ENCODE results near the gene PDZD2.

DNA sequence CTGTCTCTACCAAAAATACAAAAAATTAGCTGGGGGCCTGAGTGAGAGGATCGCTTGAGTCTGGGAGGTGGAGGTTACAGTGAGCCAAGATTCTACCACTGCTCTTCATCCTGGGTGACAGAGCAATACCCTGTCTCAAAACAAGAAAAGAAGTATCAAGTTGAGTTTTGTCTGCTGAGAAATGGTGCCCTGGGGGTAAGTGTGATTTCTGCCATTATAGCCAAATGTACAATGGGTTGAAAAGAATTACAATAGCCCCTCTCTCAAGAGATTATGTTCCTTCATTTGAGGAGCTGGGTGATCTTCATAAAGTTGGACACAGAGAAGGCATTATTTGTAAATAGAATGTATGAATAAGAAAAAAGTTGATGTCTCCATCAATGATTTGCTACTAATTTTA lies 345.8 kb downstream of the PDZD2 start:
- TF ChIP-seq, protein P1, sequence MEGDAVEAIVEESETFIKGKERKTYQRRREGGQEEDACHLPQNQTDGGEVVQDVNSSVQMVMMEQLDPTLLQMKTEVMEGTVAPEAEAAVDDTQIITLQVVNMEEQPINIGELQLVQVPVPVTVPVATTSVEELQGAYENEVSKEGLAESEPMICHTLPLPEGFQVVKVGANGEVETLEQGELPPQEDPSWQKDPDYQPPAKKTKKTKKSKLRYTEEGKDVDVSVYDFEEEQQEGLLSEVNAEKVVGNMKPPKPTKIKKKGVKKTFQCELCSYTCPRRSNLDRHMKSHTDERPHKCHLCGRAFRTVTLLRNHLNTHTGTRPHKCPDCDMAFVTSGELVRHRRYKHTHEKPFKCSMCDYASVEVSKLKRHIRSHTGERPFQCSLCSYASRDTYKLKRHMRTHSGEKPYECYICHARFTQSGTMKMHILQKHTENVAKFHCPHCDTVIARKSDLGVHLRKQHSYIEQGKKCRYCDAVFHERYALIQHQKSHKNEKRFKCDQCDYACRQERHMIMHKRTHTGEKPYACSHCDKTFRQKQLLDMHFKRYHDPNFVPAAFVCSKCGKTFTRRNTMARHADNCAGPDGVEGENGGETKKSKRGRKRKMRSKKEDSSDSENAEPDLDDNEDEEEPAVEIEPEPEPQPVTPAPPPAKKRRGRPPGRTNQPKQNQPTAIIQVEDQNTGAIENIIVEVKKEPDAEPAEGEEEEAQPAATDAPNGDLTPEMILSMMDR (conservative IDR thresholded peaks at IDR 0.05 in 1 of 2, IDR thresholded peaks at IDR 0.05 in 1 of 2; ENCODE audit: extremely low read depth in 1 of 2, insufficient read depth in 1 of 2, low read depth in 1 of 2, low read length in 2 of 2), result no peak
- TF ChIP-seq EZH2 (IDR thresholded peaks at IDR 0.05; ENCODE audit: borderline replicate concordance, low read length), result no peak

Measured in mammary epithelial cell (primary cell).